GM18508 (cell line): ENCODE data around the gene GNA15.
"Not testable (repeated sequence)": the region's sequence is repeated elsewhere in the genome, so short reads cannot be mapped to it uniquely, and the experiment has no call there.

Experiments used
- ATAC-seq: cut with Tn5 transposase; IDR thresholded peaks from one replicate; pipeline ENCODE4 v1.9.1; 2021; ENCODE audit warnings: moderate number of reproducible peaks; ENCODE audit not compliant: insufficient read depth, unreplicated experiment

GNA15 gene

DNA sequence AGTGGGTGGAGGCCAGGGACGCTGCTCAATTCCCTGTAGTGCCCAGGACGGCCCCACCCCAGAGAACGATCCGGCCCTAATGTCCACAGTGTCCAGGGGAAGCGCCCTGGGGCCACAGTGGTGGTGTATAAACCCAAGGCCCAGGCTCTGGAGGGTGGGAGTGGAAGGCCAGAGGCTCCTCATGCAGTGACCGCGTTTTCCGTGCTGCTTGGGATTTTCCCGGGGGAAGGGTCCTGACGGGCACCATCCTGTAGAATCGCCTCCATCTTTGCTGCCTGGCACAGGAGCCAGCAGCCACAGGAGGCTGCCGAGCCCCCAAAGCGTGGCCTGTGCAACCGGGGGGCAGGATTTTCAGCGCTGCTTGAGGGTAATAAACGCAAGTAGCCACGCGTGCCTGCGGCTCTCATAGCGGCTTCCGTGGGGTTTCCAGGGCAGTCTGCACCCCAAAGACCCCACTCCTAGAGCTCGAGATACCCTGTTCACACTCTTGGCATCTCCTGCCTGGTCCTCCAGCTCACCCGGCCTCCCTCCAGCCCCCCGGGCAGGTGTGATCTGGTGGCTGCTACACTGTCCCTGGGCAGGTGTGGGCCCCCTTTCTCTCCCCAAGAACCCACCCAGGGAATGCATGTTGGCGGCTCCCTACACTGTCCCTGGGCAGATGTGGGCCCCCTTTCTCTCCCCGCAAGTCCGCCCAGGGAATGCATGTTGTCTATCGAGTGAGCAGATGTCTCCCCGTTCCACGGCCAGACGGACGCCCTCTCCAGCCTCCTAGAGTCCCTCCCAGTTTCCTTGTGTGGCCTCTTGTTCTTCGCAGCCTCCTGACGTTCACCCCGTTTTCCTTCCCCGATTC, 52.1 kb downstream of the GNA15 start:
- ATAC-seq, result no peak

DNA sequence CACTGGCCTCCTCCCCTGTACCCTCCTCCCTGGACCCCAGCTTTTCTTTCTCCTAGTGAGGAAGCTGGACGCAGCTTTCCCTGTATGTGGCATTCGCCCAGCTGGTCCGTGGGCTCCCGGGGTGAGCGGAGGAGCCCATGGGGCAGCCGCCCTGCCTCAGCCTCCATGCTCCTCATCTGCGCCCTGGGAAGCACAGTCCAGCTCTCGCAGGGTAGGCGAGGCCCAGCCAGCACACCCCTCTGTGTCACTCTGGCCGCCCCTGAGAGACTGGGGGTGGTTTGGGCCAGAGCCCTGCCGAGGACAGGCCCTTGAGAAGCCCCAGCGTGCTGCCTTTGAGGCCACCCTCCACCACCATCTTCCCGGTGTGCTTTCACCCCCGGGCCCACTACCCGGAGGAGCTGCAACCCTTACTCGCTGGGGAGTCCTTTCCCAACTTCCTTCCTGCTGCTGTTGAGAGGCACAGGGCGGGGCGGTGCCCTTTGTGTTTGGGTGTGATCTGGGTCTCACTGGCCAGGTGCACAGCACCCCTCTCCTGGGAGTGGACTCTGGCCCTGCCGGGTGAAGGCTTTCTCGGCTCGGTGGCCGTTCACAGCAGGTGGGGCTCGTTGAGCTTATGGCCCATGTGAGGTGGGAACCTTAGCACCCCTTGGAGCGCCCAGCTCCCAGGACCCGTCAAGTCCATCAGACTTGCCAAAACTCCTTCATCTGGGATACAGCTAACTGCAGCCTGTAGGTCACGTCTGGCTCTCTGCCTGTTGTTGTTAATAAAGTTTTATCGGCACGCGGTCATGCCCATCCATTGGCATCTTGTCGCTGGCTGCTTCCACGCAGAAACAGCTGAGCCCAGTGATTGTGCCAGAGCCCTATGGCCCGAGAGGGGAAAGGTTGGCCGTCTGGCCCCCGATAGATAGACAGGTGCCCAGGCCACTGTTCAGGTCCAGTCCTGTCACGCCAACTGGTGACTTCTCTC, 53.1 kb downstream of the GNA15 start:
- no peak for ATAC-seq

DNA sequence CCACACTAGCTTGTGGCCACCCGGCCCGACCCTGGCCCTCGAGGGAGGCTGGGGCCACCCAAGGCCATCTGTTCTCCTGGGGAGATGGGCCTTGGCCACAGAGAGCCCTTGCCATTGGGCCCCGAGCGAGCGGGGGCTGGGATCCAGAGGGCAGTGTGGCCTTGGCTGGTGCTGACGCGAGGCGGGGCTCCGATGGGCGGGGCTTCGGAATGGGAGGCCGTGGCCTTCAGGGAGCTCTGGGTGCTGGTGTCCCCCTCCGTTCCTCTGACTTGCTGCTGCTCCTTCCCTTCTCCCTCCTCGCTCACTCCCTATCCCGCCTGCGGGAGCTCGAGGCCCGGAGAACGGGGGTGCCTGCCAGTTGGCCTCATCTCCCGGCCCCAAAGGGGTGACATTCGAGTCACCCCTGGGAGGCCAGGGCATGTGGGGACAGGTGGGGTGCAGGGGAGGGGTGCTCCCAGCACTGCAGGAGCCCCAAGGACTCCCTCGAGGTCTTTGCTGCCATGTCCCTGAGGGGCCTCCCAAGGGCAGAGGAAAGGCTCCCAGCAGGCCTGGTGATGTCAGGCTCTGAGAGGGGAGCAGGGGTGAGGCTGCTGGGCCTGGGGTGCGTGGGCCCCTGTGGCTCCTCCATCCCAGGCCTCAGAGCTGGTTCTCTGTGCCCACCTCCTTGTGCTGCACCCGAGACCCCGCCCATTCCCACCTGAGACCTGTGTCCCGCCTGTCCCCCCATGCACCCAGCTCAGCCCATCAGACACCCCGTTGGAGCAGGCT, 54.1 kb downstream of the GNA15 start:
- ATAC-seq, result no peak

DNA sequence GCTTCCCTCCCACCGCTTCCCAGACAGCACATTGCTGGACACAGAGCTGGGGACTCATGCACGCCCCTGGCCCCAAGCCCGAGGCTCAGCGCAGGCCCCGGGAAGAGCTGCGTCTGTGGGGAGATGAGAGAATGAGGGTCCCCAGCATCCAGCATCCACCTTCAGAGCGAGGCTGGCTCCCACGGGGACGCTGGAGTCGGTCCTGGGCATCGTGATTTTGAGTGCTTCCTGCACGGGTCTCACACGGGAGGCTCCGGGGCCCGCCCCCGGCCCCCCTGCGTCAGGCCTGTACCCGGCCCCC, 54.6 kb downstream of the GNA15 start:
- ATAC-seq, result no peak

DNA sequence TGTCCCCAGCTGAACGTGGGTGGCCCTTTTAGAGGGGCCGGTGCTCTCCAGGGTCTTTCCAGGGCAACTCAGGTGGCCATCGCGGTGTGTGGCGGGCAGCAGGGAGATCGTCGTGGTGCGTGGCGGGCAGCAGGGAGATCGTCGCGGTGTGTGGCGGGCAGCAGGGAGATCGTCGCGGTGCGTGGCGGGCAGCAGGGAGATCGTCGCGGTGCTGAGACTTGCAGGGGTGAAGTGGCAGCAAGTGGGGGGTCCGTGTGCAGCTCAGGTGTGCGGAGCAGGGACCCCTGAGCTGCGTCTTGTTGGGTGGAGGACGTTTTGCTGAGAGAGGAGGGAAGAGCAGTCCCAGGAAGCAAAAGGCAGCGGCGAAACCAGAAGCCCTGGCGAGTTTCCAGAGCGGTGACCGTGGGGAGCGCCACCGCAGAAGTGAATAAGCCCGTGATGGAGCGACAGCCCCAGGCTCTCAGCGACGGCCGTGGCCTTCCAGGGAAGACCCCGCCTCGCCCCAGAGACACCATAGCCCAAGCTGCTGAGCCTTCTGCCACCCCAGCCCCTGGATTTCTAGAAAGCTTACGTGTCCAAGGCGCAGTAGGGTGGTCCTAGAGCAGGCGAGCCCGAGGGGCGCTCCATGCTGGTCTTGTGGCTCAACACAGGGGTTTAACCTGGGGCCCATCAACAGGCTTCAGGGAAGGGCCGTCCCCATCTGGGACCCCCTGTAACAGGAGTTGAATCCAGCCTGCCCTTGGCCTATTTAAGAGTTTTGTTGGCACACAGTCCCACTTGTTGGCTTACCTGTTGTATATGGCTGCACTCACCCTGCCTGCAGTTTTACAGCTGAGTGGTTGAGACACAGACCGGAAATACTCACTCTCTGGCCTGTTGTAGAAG, 55.3 kb downstream of the GNA15 start:
- no peak for ATAC-seq

DNA sequence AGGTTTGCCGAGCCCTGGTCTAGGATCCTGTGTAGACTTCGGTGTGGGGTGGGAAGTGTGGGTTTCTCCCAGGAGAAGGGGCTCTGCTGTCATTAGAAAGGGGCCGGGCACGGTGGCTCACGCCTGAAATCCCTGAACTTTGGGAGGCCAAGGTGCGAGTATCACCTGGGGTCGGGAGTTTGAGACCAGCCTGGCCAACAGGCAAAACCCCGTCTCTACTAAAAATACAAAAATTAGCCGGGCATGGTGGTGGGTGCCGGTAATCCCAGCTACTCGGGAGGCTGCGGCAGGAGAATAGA, 55.9 kb downstream of the GNA15 start:
- ATAC-seq, result not testable (repeated sequence)

DNA sequence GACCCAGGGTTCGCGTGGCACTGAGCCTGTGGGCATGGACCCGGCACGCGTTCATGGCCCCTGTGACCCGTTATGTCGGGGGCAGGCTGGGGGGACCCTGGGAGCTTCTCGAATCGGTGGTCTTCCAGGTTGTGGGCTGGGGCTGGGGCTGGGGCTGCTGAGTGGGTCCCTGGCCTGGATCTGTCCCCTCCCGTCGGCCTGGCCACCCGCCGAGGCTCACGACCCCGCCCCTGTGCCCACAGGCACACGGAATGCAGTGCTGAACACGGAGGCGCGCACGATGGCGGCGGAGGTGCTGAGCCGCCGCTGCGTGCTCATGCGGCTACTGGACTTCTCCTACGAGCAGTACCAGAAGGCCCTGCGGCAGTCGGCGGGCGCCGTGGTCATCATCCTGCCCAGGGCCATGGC, 56.4 kb downstream of the GNA15 start:
- no peak for ATAC-seq

DNA sequence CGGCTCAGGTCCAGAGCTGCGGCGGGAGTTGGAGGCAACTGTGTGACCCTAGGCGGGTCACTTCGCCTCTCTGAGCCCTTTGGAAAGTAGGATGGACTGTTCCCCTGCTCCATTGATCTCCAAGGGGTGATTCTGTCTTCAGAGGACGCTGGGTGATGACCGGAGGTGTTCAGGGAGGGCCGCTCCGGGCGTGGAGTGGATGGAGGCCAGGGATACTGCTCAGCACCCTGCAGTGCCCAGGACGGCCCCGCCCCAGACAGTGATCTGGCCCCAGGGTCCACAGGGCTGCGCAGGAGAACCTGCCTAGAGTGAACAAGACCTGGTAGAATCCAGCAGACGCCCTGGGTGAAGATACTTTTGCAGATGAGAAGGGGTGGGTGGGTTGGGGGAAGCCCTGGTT, 56.9 kb downstream of the GNA15 start:
- ATAC-seq, result no peak

DNA sequence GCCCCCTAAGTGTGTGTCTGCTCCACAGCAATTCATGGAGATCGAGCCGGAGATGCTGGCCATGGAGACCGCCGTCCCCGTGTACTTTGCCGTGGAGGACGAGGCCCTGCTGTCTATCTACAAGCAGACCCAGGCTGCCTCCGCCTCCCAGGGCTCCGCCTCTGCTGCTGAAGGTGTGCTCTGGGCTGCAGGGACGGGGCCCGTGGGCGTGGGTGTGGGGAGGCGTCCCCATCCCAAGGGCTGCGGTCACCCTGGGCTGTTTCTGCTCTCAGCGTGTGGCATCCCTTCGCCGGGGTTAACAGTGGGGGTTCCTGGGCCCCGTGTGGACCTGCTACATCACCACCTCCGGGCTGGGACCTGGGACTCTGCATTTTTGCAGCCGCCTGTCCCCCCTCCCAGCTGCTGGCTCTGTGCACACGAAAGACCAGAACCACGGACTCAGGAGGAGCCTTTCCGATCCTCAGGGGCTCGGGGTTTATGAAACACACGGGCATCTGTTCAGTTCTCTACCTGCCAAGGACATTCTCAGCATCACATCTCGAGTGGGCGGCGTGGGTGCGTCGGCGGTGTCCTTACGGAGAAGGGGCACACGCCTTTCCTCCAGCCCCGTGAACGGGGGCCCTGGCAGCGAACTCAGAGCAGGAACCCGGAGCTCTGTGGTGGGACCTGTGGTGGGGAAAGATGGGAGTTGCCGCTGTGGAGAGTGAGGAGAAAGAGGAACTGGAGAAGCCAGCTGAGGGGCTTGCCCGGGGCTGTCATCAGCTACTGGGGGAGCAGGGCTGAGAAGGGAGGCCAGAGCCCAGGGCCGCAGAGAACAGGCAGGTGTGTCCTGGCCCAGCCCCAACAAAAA, 57.6 kb downstream of the GNA15 start:
- no peak for ATAC-seq

DNA sequence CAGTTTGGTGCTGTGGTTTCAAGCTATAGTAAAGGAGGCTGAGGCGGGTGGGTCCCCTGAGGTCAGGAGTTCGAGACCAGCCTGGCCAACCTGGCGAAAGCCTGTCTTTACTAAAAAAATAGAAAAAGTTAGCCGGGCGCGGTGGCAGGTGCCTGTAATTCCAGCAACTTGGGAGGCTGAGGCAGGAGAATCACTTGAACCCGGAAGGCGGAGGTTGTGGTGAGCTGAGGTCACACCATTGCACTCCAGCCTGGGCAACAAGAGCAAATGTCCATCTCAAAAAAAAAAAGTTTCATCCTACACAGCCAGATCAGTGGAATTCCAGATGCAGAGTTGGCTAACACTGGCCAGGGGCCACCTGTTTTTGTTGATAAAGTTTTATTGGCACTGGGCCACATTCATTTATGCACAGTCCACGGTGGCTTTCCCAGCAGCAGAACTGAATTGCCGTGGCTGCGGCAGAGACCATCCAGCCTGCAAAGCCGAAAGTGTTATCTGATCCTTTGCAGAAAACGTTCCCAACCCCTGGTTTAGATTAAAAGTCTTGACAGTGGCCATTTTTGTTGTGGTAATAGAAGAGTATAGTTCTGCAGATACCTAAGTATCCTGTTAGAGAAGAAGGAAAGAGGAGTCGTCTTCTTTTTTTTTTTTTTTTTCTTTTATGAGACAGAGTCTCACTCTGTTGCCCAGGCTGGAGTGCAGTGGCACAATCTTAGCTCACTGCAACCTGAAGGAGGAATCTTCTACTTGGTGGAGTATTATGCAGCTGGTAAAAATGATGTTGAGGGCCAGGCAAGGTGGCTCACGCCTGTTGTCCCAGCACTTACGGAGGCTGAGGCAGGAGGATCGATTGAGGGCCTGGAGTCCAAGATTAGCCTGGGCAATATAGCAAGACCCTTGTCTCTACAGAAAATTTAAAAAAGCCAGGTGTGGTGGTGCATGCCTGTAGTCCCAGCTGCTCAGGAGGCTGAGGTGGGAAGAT, 58.6 kb downstream of the GNA15 start:
- ATAC-seq, result no peak

DNA sequence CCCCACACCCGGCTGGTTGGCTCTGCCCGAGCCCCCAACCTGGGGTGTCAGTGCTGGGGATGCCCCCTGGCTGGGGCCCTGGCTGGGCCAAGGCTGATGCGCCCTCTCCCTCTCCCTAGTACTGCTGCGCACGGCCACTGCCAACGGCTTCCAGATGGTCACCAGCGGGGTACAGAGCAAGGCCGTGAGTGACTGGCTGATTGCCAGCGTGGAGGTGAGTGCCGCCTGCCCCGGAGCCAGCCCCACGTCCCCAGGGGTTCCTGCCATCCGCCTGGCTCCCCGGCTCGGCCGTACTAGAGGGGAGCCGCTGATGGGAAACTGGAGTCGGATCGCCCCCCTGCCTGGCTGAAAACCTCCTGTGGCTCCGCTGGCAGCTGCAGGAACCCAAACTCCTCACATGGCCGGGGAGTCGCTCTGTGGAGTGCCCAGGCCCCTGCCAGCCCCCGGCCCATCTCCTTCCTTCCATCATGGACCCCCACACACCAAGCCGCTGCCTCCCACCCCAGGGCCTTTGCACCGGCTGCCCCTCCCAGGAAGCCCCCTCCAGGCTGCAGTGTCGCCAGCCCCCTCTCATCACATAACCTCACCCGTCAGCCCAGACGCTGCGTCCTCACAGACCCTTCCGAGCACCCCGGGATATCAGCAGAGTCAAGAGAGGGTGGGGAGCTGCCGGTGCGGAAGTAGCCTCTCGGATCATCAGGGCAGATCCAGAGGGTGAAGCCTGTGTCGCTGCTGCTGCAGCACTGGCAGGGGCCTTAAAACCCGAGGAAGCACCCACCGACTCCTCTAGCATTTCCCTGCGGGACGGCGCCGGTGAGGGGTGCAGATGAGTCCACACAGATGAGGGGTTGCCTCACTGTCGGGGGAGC, 60.5 kb downstream of the GNA15 start:
- no peak for ATAC-seq

DNA sequence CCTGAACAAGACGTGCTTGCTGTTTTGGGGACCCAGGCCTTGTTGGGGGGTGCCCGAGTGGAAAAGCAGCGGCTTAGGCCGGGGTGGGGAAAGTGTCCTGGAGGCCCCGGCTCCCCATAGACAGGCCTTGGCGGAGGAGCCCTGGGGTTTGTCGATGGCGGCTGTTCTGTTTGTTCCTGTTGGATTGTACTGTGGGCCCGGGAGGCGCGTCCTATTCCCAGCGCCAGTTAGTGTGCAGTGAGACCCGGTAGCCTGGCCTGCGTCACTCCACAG, 61.0 kb downstream of the GNA15 start:
- ATAC-seq, result no peak

DNA sequence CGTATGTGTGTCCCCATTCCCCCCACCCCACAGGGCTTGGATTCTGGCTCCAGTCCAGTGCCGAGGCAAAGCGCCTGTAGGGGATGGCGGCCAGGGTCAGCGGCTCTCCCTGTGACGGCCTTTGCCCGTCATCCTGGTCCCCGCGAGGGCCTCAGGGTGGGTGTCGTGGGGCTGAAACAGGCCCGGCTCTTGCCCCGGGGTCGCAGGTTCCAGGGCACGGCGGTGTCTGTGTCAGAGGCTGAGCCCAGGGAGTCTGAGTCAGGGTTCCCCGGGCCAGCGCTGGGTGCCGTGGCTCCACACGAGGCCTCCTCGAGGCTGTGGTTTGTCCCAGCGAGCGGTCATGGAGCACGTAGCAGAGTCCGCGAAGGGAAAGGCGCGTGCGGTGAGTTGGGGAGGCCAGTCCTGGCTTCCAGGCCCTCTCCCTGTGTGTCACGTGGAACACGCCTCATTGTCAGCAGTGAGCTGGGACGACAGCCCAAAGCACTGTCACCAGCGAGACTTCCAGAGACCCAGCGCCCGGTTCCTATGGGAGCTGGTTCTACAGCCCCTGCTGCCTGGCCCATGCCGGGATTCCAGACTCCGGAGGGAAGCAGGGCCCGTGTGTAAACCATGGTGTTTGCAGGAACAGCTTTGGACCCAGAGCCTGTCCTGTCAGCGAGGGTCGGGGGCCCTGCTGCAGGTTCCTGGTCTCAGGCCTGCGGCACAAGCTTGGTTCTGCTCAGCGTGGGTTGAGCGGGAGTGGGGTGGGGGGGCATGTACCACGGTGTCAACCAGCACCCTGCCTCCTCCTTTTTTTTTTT, 63.3 kb downstream of the GNA15 start:
- no peak for ATAC-seq

DNA sequence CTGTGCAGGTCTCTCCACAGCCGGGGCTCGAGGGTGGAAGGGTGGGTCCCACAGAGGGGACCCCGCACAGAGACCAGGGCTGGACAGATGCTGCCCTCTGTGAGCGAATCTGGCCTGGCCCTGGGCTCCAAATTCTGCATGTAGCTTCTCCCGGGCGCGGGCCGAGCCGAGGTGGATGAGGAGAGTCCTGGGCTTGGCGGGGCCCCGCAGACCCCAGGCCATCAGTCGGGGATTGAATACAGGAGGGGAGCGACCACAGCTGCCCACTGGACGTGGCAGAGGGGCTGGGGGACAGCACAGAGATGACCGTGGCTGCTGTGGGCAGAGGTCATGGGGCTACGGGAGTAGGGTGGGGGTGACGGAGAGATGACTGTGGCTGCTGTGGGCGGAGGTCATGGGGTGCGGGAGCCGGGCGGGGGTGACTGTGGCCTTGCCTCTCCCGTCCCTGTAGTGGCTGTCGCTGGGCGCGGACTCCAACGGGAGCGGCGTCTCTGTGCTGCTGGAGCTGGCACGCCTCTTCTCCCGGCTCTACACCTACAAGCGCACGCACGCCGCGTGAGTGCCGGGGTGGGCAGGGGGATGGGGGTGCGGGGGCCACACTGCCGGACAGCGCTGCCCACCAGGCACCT, 65.4 kb downstream of the GNA15 start:
- ATAC-seq, result no peak

DNA sequence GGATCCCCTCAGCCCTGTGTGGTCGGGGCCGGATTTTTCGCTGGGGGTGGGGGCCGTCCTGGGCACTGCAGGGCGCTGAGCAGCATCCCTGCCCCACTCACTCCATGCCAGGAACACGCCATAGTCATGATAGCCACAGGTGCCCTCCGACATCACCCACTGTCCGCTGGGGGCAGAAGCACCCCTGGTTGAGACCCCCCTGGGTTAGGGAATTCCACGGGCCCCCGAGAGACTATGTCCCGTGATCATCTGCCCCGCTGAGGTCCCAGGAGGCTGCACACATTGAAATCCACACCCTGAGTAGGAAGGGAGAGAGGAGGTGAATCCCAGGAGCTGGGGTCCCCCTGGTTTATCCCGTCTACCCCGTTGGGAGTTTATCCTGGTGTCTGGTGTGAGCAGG, 66.1 kb downstream of the GNA15 start:
- no peak for ATAC-seq

DNA sequence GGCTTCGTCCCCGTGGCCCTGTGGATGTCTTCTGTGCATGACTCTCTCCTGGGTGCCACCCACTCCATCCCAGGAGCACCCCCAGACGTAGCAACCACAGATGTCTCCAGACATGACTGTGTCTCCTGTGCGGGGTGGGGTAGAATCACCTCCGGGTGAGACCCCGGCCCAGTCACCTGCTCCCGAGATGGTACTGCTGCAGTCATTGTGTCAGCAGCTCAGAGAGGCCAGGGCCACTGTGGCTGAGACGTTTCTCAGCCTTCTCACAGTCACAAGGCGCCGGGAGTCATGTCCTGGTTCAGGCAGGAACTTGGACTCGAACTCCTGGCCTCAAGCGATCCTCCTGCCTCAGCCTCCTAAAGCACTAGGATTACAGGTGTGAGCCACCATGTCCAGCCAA, 66.5 kb downstream of the GNA15 start:
- no peak for ATAC-seq
